Karpas-422 (cell line): Measurements from ENCODE around the gene NMNAT2. TPM values are rescaled to one million over a fixed set of nuclear protein-coding genes. Genes with fewer than 3 reads are reported as not detected.
A peak's percentile ranks its signal among the peaks of the same experiment; 100 is the strongest.

ENCODE experiments used
- DNase-seq: peaks from one replicate; pipeline ENCODE4 v3.0.0-alpha.2; 2015
- H2AFZ ChIP-seq: fragments of 200-600 bp; sonication (generic); 2 replicates; pipeline ENCODE4 v1.6.1; 2014; ENCODE audit warnings: antibody characterized with exemption, low read length, mixed read lengths
- H3K27ac ChIP-seq: fragments of 200-600 bp; sonication (generic); 2 replicates; pipeline ENCODE4 v1.5.1; 2014; ENCODE audit warnings: mild to moderate bottlenecking, low read length, moderate library complexity
- H3K27me3 ChIP-seq: fragments of 200-600 bp; sonication (generic); 2 replicates; pipeline ENCODE4 v1.6.1; 2014; ENCODE audit warnings: low read length, mixed read lengths
- H3K36me3 ChIP-seq: fragments of 200-600 bp; sonication (generic); 2 replicates; pipeline ENCODE4 v1.6.1; 2014; ENCODE audit warnings: low read length, mixed read lengths; ENCODE audit not compliant: insufficient read depth
- H3K4me1 ChIP-seq: fragments of 200-600 bp; sonication (generic); 2 replicates; pipeline ENCODE4 v1.6.1; 2014; ENCODE audit warnings: mild to moderate bottlenecking, low read length, mixed read lengths
- H3K4me2 ChIP-seq: fragments of 200-600 bp; sonication (generic); 2 replicates; pipeline ENCODE4 v1.6.1; 2014; ENCODE audit warnings: low read length, low read depth, mild to moderate bottlenecking; ENCODE audit not compliant: poor library complexity, severe bottlenecking
- H3K4me3 ChIP-seq: fragments of 200-600 bp; sonication (generic); 2 replicates; pipeline ENCODE4 v1.5.1; 2014; ENCODE audit warnings: mild to moderate bottlenecking, antibody characterized with exemption, low read length, mixed read lengths
- H3K79me2 ChIP-seq: fragments of 200-600 bp; sonication (generic); 2 replicates; pipeline ENCODE4 v1.6.1; 2014; ENCODE audit warnings: mild to moderate bottlenecking, low read length, mixed read lengths
- H3K9ac ChIP-seq: fragments of 200-600 bp; sonication (generic); 2 replicates; pipeline ENCODE4 v1.6.0; 2014; ENCODE audit warnings: low read length
- H3K9me2 ChIP-seq: fragments of 200-600 bp; sonication (generic), shearing (Covaris generic); replicated peaks from 2 replicates; pipeline ENCODE4 v1.6.0; 2014; ENCODE audit warnings: mild to moderate bottlenecking, low read length, moderate library complexity; ENCODE audit not compliant: insufficient read depth
- H3K9me3 ChIP-seq: fragments of 300-700, 200-600 bp; sonication (generic); 2 replicates; pipeline ENCODE4 v1.6.1; 2014; ENCODE audit warnings: low read length, mixed read lengths
- H4K20me1 ChIP-seq: fragments of 200-600 bp; sonication (generic); 2 replicates; pipeline ENCODE4 v1.6.1; 2014; ENCODE audit warnings: mild to moderate bottlenecking, antibody characterized with exemption, low read length, low read depth; ENCODE audit not compliant: insufficient read depth
- total RNA-seq: library from RNA; depleted of rRNA; stranded (reverse); fragments of >200 nt; shearing (Covaris generic); gene quantifications from 2 replicates; pipeline ENCODE4 v1.2.3, GENCODE V29; 2014; ENCODE audit warnings: low replicate concordance

Gene NMNAT2
- total RNA-seq, 1 experiment from 2014 or later, result not detected

GRCh38 chr1:183310753-183311479 lies 107.3 kb downstream of the NMNAT2 start:
- Histone ChIP-seq H3K4me2 (no peak overlapping the region), H3K79me2 (no peaks in the 10 kb centered on the region), H4K20me1 (no peaks in the 10 kb centered on the region), H3K27ac (no peak overlapping the region), H3K36me3 (no peaks in the 10 kb centered on the region), H3K4me1 (no peaks in the 10 kb centered on the region), H3K27me3 (no peaks in the 10 kb centered on the region), H3K9me3 (no peaks in the 10 kb centered on the region), H3K9ac (no peak overlapping the region), H3K4me3 (no peak overlapping the region), H3K9me2 (no peaks in the 10 kb centered on the region), H2AFZ (no peak overlapping the region)
- no peak for DNase-seq

- H4K20me1 ChIP-seq, result no peaks in the 10 kb centered on the region
- H3K4me2 ChIP-seq, result no peak overlapping the region
- no peak overlapping the region for H3K4me3 ChIP-seq
- no peaks in the 10 kb centered on the region for H3K4me1 ChIP-seq
- H3K9ac ChIP-seq, result no peak overlapping the region
- no peaks in the 10 kb centered on the region for H3K27me3 ChIP-seq
- no peaks in the 10 kb centered on the region for H3K79me2 ChIP-seq
- DNase-seq, result no peak
- H3K36me3 ChIP-seq, result no peaks in the 10 kb centered on the region
- no peaks in the 10 kb centered on the region for H3K9me2 ChIP-seq
- no peak overlapping the region for H3K27ac ChIP-seq
- H3K9me3 ChIP-seq, result no peaks in the 10 kb centered on the region
- no peak overlapping the region for H2AFZ ChIP-seq
These were observed 109.5 kb downstream of the NMNAT2 start for GRCh38 chr1:183308719-183309118.

- no peaks in the 10 kb centered on the region for H3K9me2 ChIP-seq
- H3K36me3 ChIP-seq, result no peaks in the 10 kb centered on the region
- H3K9ac ChIP-seq, result no peak overlapping the region
- no peaks in the 10 kb centered on the region for H3K9me3 ChIP-seq
- H2AFZ ChIP-seq, result no peak overlapping the region
- no peaks in the 10 kb centered on the region for H4K20me1 ChIP-seq
- H3K4me1 ChIP-seq, result no peaks in the 10 kb centered on the region
- no peaks in the 10 kb centered on the region for H3K79me2 ChIP-seq
- H3K27ac ChIP-seq, result no peak overlapping the region
- H3K4me3 ChIP-seq, result no peak overlapping the region
- DNase-seq, result peak; percentile 66
- H3K27me3 ChIP-seq, result no peaks in the 10 kb centered on the region
- H3K4me2 ChIP-seq, result no peak overlapping the region
These were observed 111.7 kb downstream of the NMNAT2 start for GRCh38 chr1:183306317-183307042.

- Histone ChIP-seq H3K27ac (no peak overlapping the region), H3K4me1 (no peaks in the 10 kb centered on the region), H3K27me3 (no peaks in the 10 kb centered on the region), H3K4me2 (no peak overlapping the region), H3K36me3 (no peaks in the 10 kb centered on the region), H3K9ac (no peak overlapping the region), H4K20me1 (no peaks in the 10 kb centered on the region), H3K4me3 (no peak overlapping the region), H3K79me2 (no peaks in the 10 kb centered on the region), H3K9me3 (no peaks in the 10 kb centered on the region), H2AFZ (no peak overlapping the region), H3K9me2 (no peaks in the 10 kb centered on the region)
- DNase-seq, result no peak
These were observed 113.6 kb downstream of the NMNAT2 start for GRCh38 chr1:183304440-183305107.

- H3K9me3 ChIP-seq, result no peaks in the 10 kb centered on the region
These were observed 114.3 kb downstream of the NMNAT2 start for GRCh38 chr1:183303901-183304300.

GRCh38 chr1:183303323-183303645 lies 114.9 kb downstream of the NMNAT2 start:
- Histone ChIP-seq H3K36me3 (no peaks in the 10 kb centered on the region), H3K27me3 (no peaks in the 10 kb centered on the region), H2AFZ (no peak overlapping the region), H3K79me2 (no peaks in the 10 kb centered on the region), H3K9ac (no peak overlapping the region), H3K4me1 (no peaks in the 10 kb centered on the region), H3K9me2 (no peaks in the 10 kb centered on the region), H3K4me3 (no peak overlapping the region), H3K9me3 (no peaks in the 10 kb centered on the region), H3K27ac (no peak overlapping the region), H3K4me2 (no peak overlapping the region), H4K20me1 (no peaks in the 10 kb centered on the region)
- DNase-seq, result no peak

More at GRCh38 chr1:183303901-183304300, 114.3 kb downstream of the NMNAT2 start:
- H3K9me2 ChIP-seq, result no peaks in the 10 kb centered on the region
- no peak overlapping the region for H3K4me2 ChIP-seq
- DNase-seq, result no peak
- no peaks in the 10 kb centered on the region for H4K20me1 ChIP-seq
- no peaks in the 10 kb centered on the region for H3K27me3 ChIP-seq
- H3K36me3 ChIP-seq, result no peaks in the 10 kb centered on the region
- no peaks in the 10 kb centered on the region for H3K4me1 ChIP-seq
- H3K9ac ChIP-seq, result no peak overlapping the region
- no peaks in the 10 kb centered on the region for H3K79me2 ChIP-seq
- H3K27ac ChIP-seq, result no peak overlapping the region
- H3K4me3 ChIP-seq, result no peak overlapping the region
- H2AFZ ChIP-seq, result no peak overlapping the region

GRCh38 chr1:183302452-183303322 lies 115.5 kb downstream of the NMNAT2 start:
- H3K9ac ChIP-seq, result no peak overlapping the region
- H3K27ac ChIP-seq, result no peak overlapping the region
- no peaks in the 10 kb centered on the region for H3K79me2 ChIP-seq
- no peaks in the 10 kb centered on the region for H3K9me3 ChIP-seq
- no peaks in the 10 kb centered on the region for H3K9me2 ChIP-seq
- no peaks in the 10 kb centered on the region for H4K20me1 ChIP-seq
- no peak overlapping the region for H2AFZ ChIP-seq
- no peaks in the 10 kb centered on the region for H3K4me1 ChIP-seq
- H3K4me3 ChIP-seq, result no peak overlapping the region
- H3K4me2 ChIP-seq, result no peak overlapping the region
- no peaks in the 10 kb centered on the region for H3K36me3 ChIP-seq
- no peak for DNase-seq
- H3K27me3 ChIP-seq, result no peaks in the 10 kb centered on the region

- Histone ChIP-seq H4K20me1 (no peaks in the 10 kb centered on the region), H3K9ac (no peak overlapping the region), H3K9me3 (no peaks in the 10 kb centered on the region), H3K36me3 (no peaks in the 10 kb centered on the region), H3K4me1 (no peaks in the 10 kb centered on the region), H2AFZ (no peak overlapping the region), H3K27me3 (no peaks in the 10 kb centered on the region), H3K4me2 (no peak overlapping the region), H3K79me2 (no peaks in the 10 kb centered on the region), H3K27ac (no peak overlapping the region), H3K9me2 (no peaks in the 10 kb centered on the region), H3K4me3 (no peak overlapping the region)
- DNase-seq, result no peak
These were observed 116.9 kb downstream of the NMNAT2 start for GRCh38 chr1:183301239-183301638.
